ENCODE measurements around the gene FASTKD3.

The FASTKD3 gene

DNA sequence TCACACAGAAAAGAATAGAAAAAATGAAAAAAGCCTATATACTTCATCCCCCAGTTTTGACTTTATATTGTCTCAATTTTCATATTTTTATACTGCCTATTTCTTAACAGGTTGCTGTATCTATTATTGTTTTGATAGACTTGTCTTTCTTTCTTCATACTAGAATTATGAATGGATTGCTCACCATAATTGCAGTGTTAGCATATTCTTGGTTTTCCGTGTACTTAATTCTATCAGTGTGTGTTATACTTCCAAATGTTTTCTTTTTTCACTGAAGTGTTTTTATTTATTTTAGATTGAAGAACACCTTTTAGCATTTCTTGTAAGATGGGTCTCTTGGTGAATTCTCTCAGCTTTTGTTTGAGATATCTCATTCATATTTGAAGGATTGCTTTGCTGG lies 38.8 kb upstream of the FASTKD3 start:
- H3K27ac ChIP-seq = no peak overlapping the region

DNA sequence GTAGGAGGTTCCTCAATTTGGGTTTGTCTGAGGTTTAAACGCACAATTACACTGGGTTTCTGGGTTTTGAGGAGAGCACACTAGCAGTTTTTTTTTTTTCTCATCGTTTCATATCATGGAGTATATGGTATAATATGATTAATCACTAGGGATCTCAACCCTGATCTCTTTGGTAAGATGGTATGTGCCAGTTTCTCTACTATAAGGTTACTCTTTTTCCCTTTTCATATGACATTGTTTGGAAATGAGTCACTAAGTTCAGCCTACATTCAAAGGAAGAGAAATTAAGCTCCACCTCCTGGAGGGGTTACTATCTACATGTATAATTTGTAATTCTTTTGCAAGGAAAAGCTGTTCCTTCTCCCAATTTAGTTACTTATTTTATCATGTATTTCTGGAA lies 35.3 kb upstream of the FASTKD3 start:
- H3K27ac ChIP-seq = no peak overlapping the region
- no peak for TF ChIP-seq ZFX (IDR thresholded peaks at IDR 0.05; ENCODE audit: borderline replicate concordance)
- TF ChIP-seq, protein P1, sequence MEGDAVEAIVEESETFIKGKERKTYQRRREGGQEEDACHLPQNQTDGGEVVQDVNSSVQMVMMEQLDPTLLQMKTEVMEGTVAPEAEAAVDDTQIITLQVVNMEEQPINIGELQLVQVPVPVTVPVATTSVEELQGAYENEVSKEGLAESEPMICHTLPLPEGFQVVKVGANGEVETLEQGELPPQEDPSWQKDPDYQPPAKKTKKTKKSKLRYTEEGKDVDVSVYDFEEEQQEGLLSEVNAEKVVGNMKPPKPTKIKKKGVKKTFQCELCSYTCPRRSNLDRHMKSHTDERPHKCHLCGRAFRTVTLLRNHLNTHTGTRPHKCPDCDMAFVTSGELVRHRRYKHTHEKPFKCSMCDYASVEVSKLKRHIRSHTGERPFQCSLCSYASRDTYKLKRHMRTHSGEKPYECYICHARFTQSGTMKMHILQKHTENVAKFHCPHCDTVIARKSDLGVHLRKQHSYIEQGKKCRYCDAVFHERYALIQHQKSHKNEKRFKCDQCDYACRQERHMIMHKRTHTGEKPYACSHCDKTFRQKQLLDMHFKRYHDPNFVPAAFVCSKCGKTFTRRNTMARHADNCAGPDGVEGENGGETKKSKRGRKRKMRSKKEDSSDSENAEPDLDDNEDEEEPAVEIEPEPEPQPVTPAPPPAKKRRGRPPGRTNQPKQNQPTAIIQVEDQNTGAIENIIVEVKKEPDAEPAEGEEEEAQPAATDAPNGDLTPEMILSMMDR (IDR thresholded peaks at IDR 0.05) = no peak

More for the DNA sequence above, 38.8 kb upstream of the FASTKD3 start:
- TF ChIP-seq, protein P1 (IDR thresholded peaks at IDR 0.05) = no peak
- TF ChIP-seq ZFX (IDR thresholded peaks at IDR 0.05; ENCODE audit: borderline replicate concordance) = no peak

DNA sequence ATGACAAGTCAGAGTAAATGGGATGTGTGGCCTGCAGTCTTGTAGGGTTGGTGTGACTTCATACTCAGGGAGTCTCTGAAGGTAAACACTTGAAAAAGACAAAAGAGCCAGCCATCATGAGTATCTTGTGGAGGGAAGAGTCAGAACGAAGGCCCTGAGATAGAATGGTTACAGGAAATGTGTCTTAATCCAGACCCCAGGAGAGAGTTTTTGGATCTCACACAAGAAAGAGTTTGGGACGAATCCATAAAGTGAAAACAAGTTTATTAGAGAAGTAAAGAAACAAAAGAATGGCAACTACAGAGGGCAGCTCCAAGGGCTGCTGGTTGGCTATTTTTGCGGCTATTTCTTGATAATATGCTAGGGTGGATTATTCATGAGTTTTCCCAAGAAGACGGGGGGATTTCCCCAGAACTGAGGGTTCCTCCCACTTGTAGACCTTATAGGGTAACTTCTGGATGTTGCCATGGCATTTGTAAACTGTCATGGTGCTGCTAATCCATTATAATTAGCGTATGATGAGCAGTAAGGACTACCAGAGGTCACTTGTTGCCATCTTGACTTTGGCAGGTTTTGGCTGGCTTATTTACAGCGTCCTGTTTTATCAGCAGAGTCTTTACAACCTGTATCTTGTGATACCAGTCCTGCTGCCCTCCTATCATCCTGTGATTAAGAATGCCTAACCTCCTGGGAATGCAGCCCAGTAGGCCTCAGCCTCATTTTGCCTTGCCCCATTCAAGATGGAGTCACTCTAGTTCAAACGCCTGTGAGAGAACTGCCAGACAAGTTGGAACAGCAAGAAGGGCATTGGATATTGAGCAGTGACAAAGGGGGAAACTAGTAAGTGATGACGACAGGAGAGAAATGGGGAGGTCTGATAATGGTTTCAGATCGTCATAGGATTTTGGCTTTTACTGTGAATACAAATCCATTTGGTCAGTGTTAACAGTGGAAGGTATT lies 34.1 kb upstream of the FASTKD3 start:
- TF ChIP-seq, protein P1 (IDR thresholded peaks at IDR 0.05) = no peak
- TF ChIP-seq ZFX (IDR thresholded peaks at IDR 0.05; ENCODE audit: borderline replicate concordance) = no peak
- H3K27ac ChIP-seq = no peak overlapping the region

DNA sequence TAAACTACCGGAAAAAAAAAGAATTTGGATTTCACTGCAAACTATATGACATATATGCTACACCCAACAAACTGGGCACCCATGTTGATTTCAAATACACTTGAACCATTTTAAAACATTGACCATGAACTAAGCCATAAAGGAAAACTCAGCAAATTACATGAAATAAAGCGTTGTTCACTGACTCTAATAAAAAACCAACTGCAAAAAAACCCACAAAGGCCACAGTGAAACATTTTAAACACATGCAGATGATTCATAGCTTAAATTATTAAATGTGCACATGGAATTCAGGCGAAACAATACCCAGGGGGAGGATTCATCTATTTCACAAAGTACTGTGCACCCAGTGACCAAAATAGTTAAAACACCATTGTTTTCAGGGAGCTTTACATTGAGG lies 33.4 kb upstream of the FASTKD3 start:
- TF ChIP-seq, protein P1 (IDR thresholded peaks at IDR 0.05) = no peak
- no peak for TF ChIP-seq ZFX (IDR thresholded peaks at IDR 0.05; ENCODE audit: borderline replicate concordance)
- H3K27ac ChIP-seq = no peak overlapping the region

DNA sequence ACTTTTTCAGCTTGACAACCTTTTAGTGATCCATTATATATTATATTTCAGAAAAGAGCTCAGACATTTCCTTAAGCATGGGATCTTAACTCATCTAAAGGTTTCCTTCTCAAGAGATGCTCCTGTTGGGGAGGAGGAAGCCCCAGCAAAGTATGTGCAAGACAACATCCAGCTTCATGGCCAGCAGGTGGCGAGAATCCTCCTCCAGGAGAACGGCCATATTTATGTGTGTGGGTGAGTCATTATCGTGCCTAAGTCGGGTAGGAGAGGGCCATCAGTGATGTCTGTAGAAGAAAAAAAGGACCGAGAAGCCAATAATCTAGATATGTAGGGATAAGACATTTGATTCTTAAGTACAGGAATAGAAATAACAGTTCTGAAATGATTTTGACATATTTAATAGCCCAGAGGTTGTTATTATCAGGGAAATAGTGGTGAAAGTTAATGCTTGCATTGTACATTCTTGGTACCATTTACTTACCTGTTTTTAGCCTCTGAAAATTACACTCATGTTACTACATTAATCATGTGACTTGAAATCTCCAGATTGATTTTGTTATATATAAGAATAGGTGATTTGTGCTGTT lies 28.3 kb upstream of the FASTKD3 start:
- no peak overlapping the region for H3K27ac ChIP-seq
- no peak for TF ChIP-seq ZFX (IDR thresholded peaks at IDR 0.05; ENCODE audit: borderline replicate concordance)
- TF ChIP-seq, protein P1 (IDR thresholded peaks at IDR 0.05) = peak; percentile 79

DNA sequence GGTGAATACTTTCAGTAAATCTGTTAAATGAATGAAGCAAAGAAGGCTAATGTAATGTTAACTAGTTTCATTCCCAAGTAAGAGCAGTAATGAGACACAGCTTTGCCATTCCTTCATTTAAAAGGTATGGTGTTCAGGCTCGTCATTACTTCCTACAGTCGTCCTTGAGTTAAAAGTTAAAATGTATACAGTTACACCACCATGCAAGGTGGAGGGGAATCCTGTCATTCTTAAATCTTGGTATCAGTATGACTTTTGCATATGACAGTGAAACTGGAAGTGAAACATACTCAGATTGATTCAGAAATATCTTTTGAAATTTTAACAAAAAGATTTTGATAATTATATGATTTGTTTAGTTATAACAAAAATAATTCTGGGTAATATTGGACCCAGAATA lies 26.0 kb upstream of the FASTKD3 start:
- no peak for TF ChIP-seq ZFX (IDR thresholded peaks at IDR 0.05; ENCODE audit: borderline replicate concordance)
- TF ChIP-seq, protein P1 (IDR thresholded peaks at IDR 0.05) = no peak
- no peak overlapping the region for H3K27ac ChIP-seq

DNA sequence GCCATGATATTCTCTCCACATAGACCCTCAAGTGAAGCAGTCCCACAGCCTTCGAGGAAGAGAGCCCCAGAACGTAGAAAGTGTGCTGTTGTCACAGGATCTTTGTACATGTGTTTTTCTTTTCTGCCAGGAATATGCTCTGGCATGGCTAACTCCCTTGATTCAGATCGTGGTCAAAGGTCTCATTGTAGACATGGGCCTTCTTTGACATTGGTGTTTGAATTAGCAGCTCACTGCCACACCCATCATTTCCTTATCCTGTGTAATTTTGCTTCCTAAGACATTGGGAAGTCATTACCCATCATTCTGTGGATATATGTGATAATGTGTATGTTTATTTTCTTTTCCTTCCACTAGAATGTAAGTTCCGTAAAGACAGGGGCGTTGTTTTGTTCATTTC lies 25.6 kb upstream of the FASTKD3 start:
- H3K27ac ChIP-seq = no peak overlapping the region
- TF ChIP-seq ZFX (IDR thresholded peaks at IDR 0.05; ENCODE audit: borderline replicate concordance) = no peak
- TF ChIP-seq, protein P1 (IDR thresholded peaks at IDR 0.05) = no peak

Data from 22Rv1 (cell line).